ENCODE results near the gene LGR6.

The LGR6 gene

GRCh38 chr1:202264726-202265125, 71.1 kb downstream of the LGR6 start:
- Histone ChIP-seq H3K4me1 (ENCODE audit: control insufficient read depth, insufficient read depth, low read length, poor library complexity, severe bottlenecking) (no peaks in the 10 kb centered on the region), H3K27me3 (replicated peaks; ENCODE audit: control insufficient read depth, insufficient read depth, low read length, poor library complexity, severe bottlenecking) (peaks cover 3% of the 10 kb centered on the region), H3K27ac (ENCODE audit: insufficient read depth, low read length, poor library complexity, severe bottlenecking) (no peak overlapping the region), H3K4me3 (ENCODE audit: insufficient read depth, low read depth, low read length, poor library complexity, severe bottlenecking) (no peak overlapping the region), H3K9me3 (ENCODE audit: control insufficient read depth, low read length) (no peaks in the 10 kb centered on the region), H3K36me3 (ENCODE audit: control insufficient read depth, insufficient read depth, low read length) (no peaks in the 10 kb centered on the region)
- DNase-seq = no peak

- no peaks in the 10 kb centered on the region for H3K9me3 ChIP-seq (ENCODE audit: control insufficient read depth, low read length)
- peaks cover 3% of the 10 kb centered on the region for H3K27me3 ChIP-seq (replicated peaks; ENCODE audit: control insufficient read depth, insufficient read depth, low read length, poor library complexity, severe bottlenecking)
- H3K27ac ChIP-seq (ENCODE audit: insufficient read depth, low read length, poor library complexity, severe bottlenecking) = no peak overlapping the region
- no peak for DNase-seq
- H3K4me3 ChIP-seq (ENCODE audit: insufficient read depth, low read depth, low read length, poor library complexity, severe bottlenecking) = no peak overlapping the region
- H3K36me3 ChIP-seq (ENCODE audit: control insufficient read depth, insufficient read depth, low read length) = no peaks in the 10 kb centered on the region
- no peaks in the 10 kb centered on the region for H3K4me1 ChIP-seq (ENCODE audit: control insufficient read depth, insufficient read depth, low read length, poor library complexity, severe bottlenecking)
Observed at GRCh38 chr1:202266061-202266765, 72.6 kb downstream of the LGR6 start.

- Histone ChIP-seq H3K4me3 (ENCODE audit: insufficient read depth, low read depth, low read length, poor library complexity, severe bottlenecking) (no peak overlapping the region), H3K27ac (ENCODE audit: insufficient read depth, low read length, poor library complexity, severe bottlenecking) (no peak overlapping the region), H3K9me3 (ENCODE audit: control insufficient read depth, low read length) (no peaks in the 10 kb centered on the region), H3K4me1 (ENCODE audit: control insufficient read depth, insufficient read depth, low read length, poor library complexity, severe bottlenecking) (no peaks in the 10 kb centered on the region), H3K27me3 (replicated peaks; ENCODE audit: control insufficient read depth, insufficient read depth, low read length, poor library complexity, severe bottlenecking) (peaks cover 3% of the 10 kb centered on the region), H3K36me3 (ENCODE audit: control insufficient read depth, insufficient read depth, low read length) (no peaks in the 10 kb centered on the region)
- DNase-seq = no peak
Observed at GRCh38 chr1:202268032-202268431, 74.4 kb downstream of the LGR6 start.

- no peak for DNase-seq
- Histone ChIP-seq H3K27me3 (replicated peaks; ENCODE audit: control insufficient read depth, insufficient read depth, low read length, poor library complexity, severe bottlenecking) (peaks cover 3% of the 10 kb centered on the region), H3K36me3 (ENCODE audit: control insufficient read depth, insufficient read depth, low read length) (no peaks in the 10 kb centered on the region), H3K27ac (ENCODE audit: insufficient read depth, low read length, poor library complexity, severe bottlenecking) (no peak overlapping the region), H3K9me3 (ENCODE audit: control insufficient read depth, low read length) (no peaks in the 10 kb centered on the region), H3K4me3 (ENCODE audit: insufficient read depth, low read depth, low read length, poor library complexity, severe bottlenecking) (no peak overlapping the region), H3K4me1 (ENCODE audit: control insufficient read depth, insufficient read depth, low read length, poor library complexity, severe bottlenecking) (no peaks in the 10 kb centered on the region)
Observed at GRCh38 chr1:202268817-202269216, 75.2 kb downstream of the LGR6 start.

GRCh38 chr1:202270871-202271326, 77.3 kb downstream of the LGR6 start:
- no peak for DNase-seq
- Histone ChIP-seq H3K4me1 (ENCODE audit: control insufficient read depth, insufficient read depth, low read length, poor library complexity, severe bottlenecking) (no peaks in the 10 kb centered on the region), H3K4me3 (ENCODE audit: insufficient read depth, low read depth, low read length, poor library complexity, severe bottlenecking) (no peak overlapping the region), H3K36me3 (ENCODE audit: control insufficient read depth, insufficient read depth, low read length) (no peaks in the 10 kb centered on the region), H3K9me3 (ENCODE audit: control insufficient read depth, low read length) (no peaks in the 10 kb centered on the region), H3K27ac (ENCODE audit: insufficient read depth, low read length, poor library complexity, severe bottlenecking) (no peak overlapping the region), H3K27me3 (replicated peaks; ENCODE audit: control insufficient read depth, insufficient read depth, low read length, poor library complexity, severe bottlenecking) (no peaks in the 10 kb centered on the region)

- no peak for DNase-seq
- Histone ChIP-seq H3K4me1 (ENCODE audit: control insufficient read depth, insufficient read depth, low read length, poor library complexity, severe bottlenecking) (no peaks in the 10 kb centered on the region), H3K27ac (ENCODE audit: insufficient read depth, low read length, poor library complexity, severe bottlenecking) (no peak overlapping the region), H3K36me3 (ENCODE audit: control insufficient read depth, insufficient read depth, low read length) (no peaks in the 10 kb centered on the region), H3K9me3 (ENCODE audit: control insufficient read depth, low read length) (no peaks in the 10 kb centered on the region), H3K4me3 (ENCODE audit: insufficient read depth, low read depth, low read length, poor library complexity, severe bottlenecking) (no peak overlapping the region), H3K27me3 (replicated peaks; ENCODE audit: control insufficient read depth, insufficient read depth, low read length, poor library complexity, severe bottlenecking) (no peaks in the 10 kb centered on the region)
Observed at GRCh38 chr1:202272103-202272845, 78.7 kb downstream of the LGR6 start.

- no peak overlapping the region for H3K27ac ChIP-seq (ENCODE audit: insufficient read depth, low read length, poor library complexity, severe bottlenecking)
- peak in 2 of 3 donors; percentile 8 to 25 for DNase-seq
- no peaks in the 10 kb centered on the region for H3K27me3 ChIP-seq (replicated peaks; ENCODE audit: control insufficient read depth, insufficient read depth, low read length, poor library complexity, severe bottlenecking)
Observed at GRCh38 chr1:202274611-202275010, 81.0 kb downstream of the LGR6 start.

GRCh38 chr1:202275061-202275770, 81.6 kb downstream of the LGR6 start:
- no peaks in the 10 kb centered on the region for H3K36me3 ChIP-seq (ENCODE audit: control insufficient read depth, insufficient read depth, low read length)
- no peak for DNase-seq
- no peak overlapping the region for H3K4me3 ChIP-seq (ENCODE audit: insufficient read depth, low read depth, low read length, poor library complexity, severe bottlenecking)
- H3K9me3 ChIP-seq (ENCODE audit: control insufficient read depth, low read length) = no peaks in the 10 kb centered on the region
- H3K27me3 ChIP-seq (replicated peaks; ENCODE audit: control insufficient read depth, insufficient read depth, low read length, poor library complexity, severe bottlenecking) = no peaks in the 10 kb centered on the region
- no peaks in the 10 kb centered on the region for H3K4me1 ChIP-seq (ENCODE audit: control insufficient read depth, insufficient read depth, low read length, poor library complexity, severe bottlenecking)
- no peak overlapping the region for H3K27ac ChIP-seq (ENCODE audit: insufficient read depth, low read length, poor library complexity, severe bottlenecking)

More at GRCh38 chr1:202274611-202275010, 81.0 kb downstream of the LGR6 start:
- no peaks in the 10 kb centered on the region for H3K9me3 ChIP-seq (ENCODE audit: control insufficient read depth, low read length)
- no peaks in the 10 kb centered on the region for H3K4me1 ChIP-seq (ENCODE audit: control insufficient read depth, insufficient read depth, low read length, poor library complexity, severe bottlenecking)
- H3K4me3 ChIP-seq (ENCODE audit: insufficient read depth, low read depth, low read length, poor library complexity, severe bottlenecking) = no peak overlapping the region
- no peaks in the 10 kb centered on the region for H3K36me3 ChIP-seq (ENCODE audit: control insufficient read depth, insufficient read depth, low read length)

GRCh38 chr1:202276081-202276715, 82.6 kb downstream of the LGR6 start:
- Histone ChIP-seq H3K36me3 (ENCODE audit: control insufficient read depth, insufficient read depth, low read length) (no peaks in the 10 kb centered on the region), H3K4me3 (ENCODE audit: insufficient read depth, low read depth, low read length, poor library complexity, severe bottlenecking) (no peak overlapping the region), H3K27me3 (replicated peaks; ENCODE audit: control insufficient read depth, insufficient read depth, low read length, poor library complexity, severe bottlenecking) (no peaks in the 10 kb centered on the region), H3K4me1 (ENCODE audit: control insufficient read depth, insufficient read depth, low read length, poor library complexity, severe bottlenecking) (no peaks in the 10 kb centered on the region), H3K9me3 (ENCODE audit: control insufficient read depth, low read length) (no peaks in the 10 kb centered on the region), H3K27ac (ENCODE audit: insufficient read depth, low read length, poor library complexity, severe bottlenecking) (no peak overlapping the region)
- DNase-seq = no peak

Data from effector memory CD4-positive, alpha-beta T cell (primary cell).